Measurements from ENCODE around the gene ARID4B. TPM values are rescaled to one million over a fixed set of nuclear protein-coding genes. Genes with fewer than 3 reads are reported as not detected.

Gene ARID4B
- total and polyA plus RNA-seq, 2 donors (not counting 3 experiments of a cell fraction or from before 2014, with no cell fraction given): 6.7 to 40.7 TPM

DNA sequence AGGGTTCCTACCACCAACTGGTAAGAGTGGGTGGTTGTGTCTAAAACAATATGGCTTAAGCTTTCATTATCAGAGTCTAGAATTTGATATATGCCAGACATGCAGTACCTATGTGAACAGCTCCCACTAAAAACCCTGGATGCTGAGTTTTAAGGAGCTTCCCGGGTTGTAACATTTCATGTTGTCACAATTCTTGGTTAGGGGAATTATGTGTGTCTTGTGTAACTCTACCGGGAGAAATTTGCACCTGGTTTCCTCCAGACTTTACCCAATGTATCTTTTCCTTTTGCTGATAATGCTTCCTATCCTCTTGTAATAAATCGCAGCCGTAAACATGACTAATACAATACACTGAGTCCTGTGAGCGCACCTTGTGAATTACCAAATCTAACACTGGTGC lies 48.3 kb downstream of the ARID4B start:
- peaks cover 5% of the 10 kb centered on the region for H3K9me1 ChIP-seq (replicated peaks; ENCODE audit: control insufficient read depth, extremely low read depth, insufficient read depth, low read length)
- FAIRE-seq: no peak
- no peak for TF ChIP-seq EZH2 (IDR thresholded peaks at IDR 0.05; ENCODE audit: borderline replicate concordance, low read depth, low read length, severe bottlenecking)
- TF ChIP-seq JUN (IDR thresholded peaks at IDR 0.05; ENCODE audit: borderline replicate concordance, insufficient read depth, insufficient read length, low read depth): no peak
- TF ChIP-seq, protein P1, sequence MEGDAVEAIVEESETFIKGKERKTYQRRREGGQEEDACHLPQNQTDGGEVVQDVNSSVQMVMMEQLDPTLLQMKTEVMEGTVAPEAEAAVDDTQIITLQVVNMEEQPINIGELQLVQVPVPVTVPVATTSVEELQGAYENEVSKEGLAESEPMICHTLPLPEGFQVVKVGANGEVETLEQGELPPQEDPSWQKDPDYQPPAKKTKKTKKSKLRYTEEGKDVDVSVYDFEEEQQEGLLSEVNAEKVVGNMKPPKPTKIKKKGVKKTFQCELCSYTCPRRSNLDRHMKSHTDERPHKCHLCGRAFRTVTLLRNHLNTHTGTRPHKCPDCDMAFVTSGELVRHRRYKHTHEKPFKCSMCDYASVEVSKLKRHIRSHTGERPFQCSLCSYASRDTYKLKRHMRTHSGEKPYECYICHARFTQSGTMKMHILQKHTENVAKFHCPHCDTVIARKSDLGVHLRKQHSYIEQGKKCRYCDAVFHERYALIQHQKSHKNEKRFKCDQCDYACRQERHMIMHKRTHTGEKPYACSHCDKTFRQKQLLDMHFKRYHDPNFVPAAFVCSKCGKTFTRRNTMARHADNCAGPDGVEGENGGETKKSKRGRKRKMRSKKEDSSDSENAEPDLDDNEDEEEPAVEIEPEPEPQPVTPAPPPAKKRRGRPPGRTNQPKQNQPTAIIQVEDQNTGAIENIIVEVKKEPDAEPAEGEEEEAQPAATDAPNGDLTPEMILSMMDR (IDR thresholded peaks at IDR 0.05; ENCODE audit: extremely low read depth in 1 of 2, insufficient read depth in 1 of 2, low read depth in 1 of 2, low read length in 2 of 2): no peak
- TF ChIP-seq POLR2A (IDR thresholded peaks at IDR 0.05; ENCODE audit: low read depth, low read length): no peak
- CTCF ChIA-PET: interaction anchor here (0.6 to 1.5 kb wide), 4 partner anchors 9 to 135 kb away, joined by 3 to 6 read pairs (median 4); no protein-coding TSS in a partner anchor
- no peaks in the 10 kb centered on the region for H3K4me1 ChIP-seq (ENCODE audit: control insufficient read depth, extremely low read depth, insufficient read depth, low read length)
- H3K27me3 ChIP-seq (ENCODE audit: control insufficient read depth in 2 of 2, insufficient read depth in 2 of 2, low read length in 2 of 2): no peaks in the 10 kb centered on the region
- no TSS peak for BruUV-seq (replicated peaks)
- dilution Hi-C loops (cut with MboI; ENCODE audit: extremely low pct_ligation_motif_present, low sequenced_read_pairs) (no loop called here), intact Hi-C loops (cut with micrococcal nuclease) (no loop called here)
- peaks cover 88% of the 10 kb centered on the region for H3K79me2 ChIP-seq (ENCODE audit: control insufficient read depth, insufficient read depth, low read length)
- H3K4me3 ChIP-seq (replicated peaks in 1 of 3; ENCODE audit: insufficient read depth in 1 of 3, low read depth in 1 of 3, low read length in 3 of 3): no peak overlapping the region
- no peak overlapping the region for H3K9ac ChIP-seq (replicated peaks; ENCODE audit: extremely low read depth, insufficient read depth, low read length)
- no peak for DNase-seq (ENCODE audit: low read depth, low spot score)
- H2AFZ ChIP-seq (ENCODE audit: low read depth, low read length): no peak overlapping the region
- H3K4me2 ChIP-seq (ENCODE audit: insufficient read depth, low read length): no peak overlapping the region
- POLR2A ChIA-PET: interaction anchor here (1.6 kb wide), 1 partner anchor 49 kb away, joined by 3 read pairs; the partner anchor contains the start of gene GGPS1
- H3K9me3 ChIP-seq (replicated peaks; ENCODE audit: control insufficient read depth, insufficient read depth, low read length): no peaks in the 10 kb centered on the region
- H4K20me1 ChIP-seq (replicated peaks; ENCODE audit: control insufficient read depth, extremely low read depth, insufficient read depth, low read length): peaks cover 15% of the 10 kb centered on the region
- no peaks in the 10 kb centered on the region for H3K36me3 ChIP-seq (ENCODE audit: control insufficient read depth in 2 of 2, extremely low read depth in 1 of 2, insufficient read depth in 2 of 2, low read length in 2 of 2)
- no peak overlapping the region for H3K27ac ChIP-seq (ENCODE audit: insufficient read depth, low read depth, low read length)

DNA sequence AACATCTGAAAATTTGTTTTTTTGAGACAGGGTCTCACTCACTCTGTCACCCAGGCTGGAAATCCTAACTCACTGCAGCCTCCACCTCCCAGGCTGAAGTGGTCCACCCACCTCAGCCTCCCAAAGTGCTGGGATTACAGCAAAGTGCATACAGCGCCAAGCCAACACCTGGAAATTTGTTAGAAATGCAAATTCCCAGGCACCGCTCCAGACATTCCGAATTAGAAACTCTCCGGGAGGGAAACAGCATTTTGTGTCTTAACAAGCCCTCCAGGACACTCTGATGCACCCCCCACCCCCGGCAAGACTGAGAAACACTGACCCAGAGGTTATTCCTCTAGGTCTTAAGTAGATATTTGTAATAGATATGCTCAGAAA lies 49.1 kb downstream of the ARID4B start:
- FAIRE-seq (no peak), DNase-seq (ENCODE audit: low read depth, low spot score) (no peak)
- no peaks in the 10 kb centered on the region for H3K27me3 ChIP-seq (ENCODE audit: control insufficient read depth in 2 of 2, insufficient read depth in 2 of 2, low read length in 2 of 2)
- dilution Hi-C loops (cut with MboI; ENCODE audit: extremely low pct_ligation_motif_present, low sequenced_read_pairs): no loop called here
- no peak overlapping the region for H2AFZ ChIP-seq (ENCODE audit: low read depth, low read length)
- H3K4me1 ChIP-seq (ENCODE audit: control insufficient read depth, extremely low read depth, insufficient read depth, low read length): no peaks in the 10 kb centered on the region
- no peaks in the 10 kb centered on the region for H3K9me3 ChIP-seq (replicated peaks; ENCODE audit: control insufficient read depth, insufficient read depth, low read length)
- H4K20me1 ChIP-seq (replicated peaks; ENCODE audit: control insufficient read depth, extremely low read depth, insufficient read depth, low read length): peaks cover 15% of the 10 kb centered on the region
- no peak for TF ChIP-seq EZH2 (IDR thresholded peaks at IDR 0.05; ENCODE audit: borderline replicate concordance, low read depth, low read length, severe bottlenecking)
- TF ChIP-seq MYC (IDR thresholded peaks at IDR 0.05; ENCODE audit: low read depth, low read length): no peak
- TF ChIP-seq, protein P1 (IDR thresholded peaks at IDR 0.05; ENCODE audit: extremely low read depth in 1 of 2, insufficient read depth in 1 of 2, low read depth in 1 of 2, low read length in 2 of 2): no peak
- TF ChIP-seq POLR2A (IDR thresholded peaks at IDR 0.05; ENCODE audit: low read depth, low read length): no peak
- TF ChIP-seq JUN (IDR thresholded peaks at IDR 0.05; ENCODE audit: borderline replicate concordance, insufficient read depth, insufficient read length, low read depth): no peak
- TF ChIP-seq GATA2 (IDR thresholded peaks at IDR 0.05; ENCODE audit: insufficient read depth, insufficient read length, low read depth, low read length): no peak
- TF ChIP-seq, protein P2, sequence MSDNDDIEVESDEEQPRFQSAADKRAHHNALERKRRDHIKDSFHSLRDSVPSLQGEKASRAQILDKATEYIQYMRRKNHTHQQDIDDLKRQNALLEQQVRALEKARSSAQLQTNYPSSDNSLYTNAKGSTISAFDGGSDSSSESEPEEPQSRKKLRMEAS (IDR thresholded peaks at IDR 0.05; ENCODE audit: insufficient read depth, insufficient read length): no peak
- TF ChIP-seq POLR2AphosphoS5 (IDR thresholded peaks at IDR 0.05; ENCODE audit: insufficient read depth, low read depth, low read length): no peak
- TF ChIP-seq FOS (IDR thresholded peaks at IDR 0.05; ENCODE audit: borderline replicate concordance, insufficient read depth, low read length): no peak
- H3K9me1 ChIP-seq (replicated peaks; ENCODE audit: control insufficient read depth, extremely low read depth, insufficient read depth, low read length): peaks cover 5% of the 10 kb centered on the region
- intact Hi-C loops (cut with micrococcal nuclease): no loop called here
- BruUV-seq (replicated peaks): no TSS peak
- POLR2A ChIA-PET: no interaction called here
- H3K36me3 ChIP-seq (ENCODE audit: control insufficient read depth in 2 of 2, extremely low read depth in 1 of 2, insufficient read depth in 2 of 2, low read length in 2 of 2): no peaks in the 10 kb centered on the region
- no peak overlapping the region for H3K4me2 ChIP-seq (ENCODE audit: insufficient read depth, low read length)
- H3K4me3 ChIP-seq (replicated peaks in 1 of 3; ENCODE audit: insufficient read depth in 1 of 3, low read depth in 1 of 3, low read length in 3 of 3): no peak overlapping the region
- H3K27ac ChIP-seq (ENCODE audit: insufficient read depth, low read depth, low read length): no peak overlapping the region
- H3K9ac ChIP-seq (replicated peaks; ENCODE audit: extremely low read depth, insufficient read depth, low read length): no peak overlapping the region
- peaks cover 89% of the 10 kb centered on the region for H3K79me2 ChIP-seq (ENCODE audit: control insufficient read depth, insufficient read depth, low read length)
- CTCF ChIA-PET: interaction anchor here (1.3 to 1.5 kb wide), 2 partner anchors 26 to 136 kb away, joined by 5 to 6 read pairs; no protein-coding TSS in a partner anchor
